GM18505 (cell line): ENCODE results near the gene GBE1.
A peak's percentile ranks its signal among the peaks of the same experiment; 100 is the strongest.

Source experiments
- ATAC-seq: cut with Tn5 transposase; IDR thresholded peaks from one replicate; pipeline ENCODE4 v1.9.1; 2021; ENCODE audit not compliant: unreplicated experiment
- POLR2A ChIP-seq: IDR thresholded peaks from 4 replicates; pipeline ENCODE4 v1.6.1; 2011; ENCODE audit warnings: borderline replicate concordance; ENCODE audit not compliant: insufficient read depth, insufficient read length; ENCODE audit errors: extremely low read depth

The GBE1 gene

GRCh38 chr3:81492040-81492439 is 269.4 kb downstream of the GBE1 start:
- ATAC-seq, result no peak
- no peak for TF ChIP-seq POLR2A

GRCh38 chr3:81490541-81491288 is 270.7 kb downstream of the GBE1 start:
- TF ChIP-seq POLR2A, result no peak
- peak; percentile 81 for ATAC-seq

- TF ChIP-seq POLR2A, result no peak
- peak; percentile 99 for ATAC-seq
These were observed 276.0 kb downstream of the GBE1 start for GRCh38 chr3:81485444-81485865.

GRCh38 chr3:81484520-81484919 is 276.9 kb downstream of the GBE1 start:
- TF ChIP-seq POLR2A, result no peak
- no peak for ATAC-seq

- ATAC-seq, result no peak
- TF ChIP-seq POLR2A, result no peak
These were observed 278.4 kb downstream of the GBE1 start for GRCh38 chr3:81483046-81483445.

- ATAC-seq, result no peak
- TF ChIP-seq POLR2A, result no peak
These were observed 283.7 kb downstream of the GBE1 start for GRCh38 chr3:81477740-81478139.

- no peak for TF ChIP-seq POLR2A
- ATAC-seq, result no peak
These were observed 284.8 kb downstream of the GBE1 start for GRCh38 chr3:81476692-81477091.

- no peak for ATAC-seq
- TF ChIP-seq POLR2A, result no peak
These were observed 288.7 kb downstream of the GBE1 start for GRCh38 chr3:81472600-81473362.

GRCh38 chr3:81470524-81471278 is 290.7 kb downstream of the GBE1 start:
- no peak for TF ChIP-seq POLR2A
- ATAC-seq, result no peak

GRCh38 chr3:81468391-81468790 is 293.1 kb downstream of the GBE1 start:
- no peak for ATAC-seq
- no peak for TF ChIP-seq POLR2A

GRCh38 chr3:81466201-81466560 is 295.3 kb downstream of the GBE1 start:
- TF ChIP-seq POLR2A, result no peak
- no peak for ATAC-seq

- ATAC-seq, result no peak
- no peak for TF ChIP-seq POLR2A
These were observed 295.8 kb downstream of the GBE1 start for GRCh38 chr3:81465510-81466200.

GRCh38 chr3:81463781-81464180 is 297.7 kb downstream of the GBE1 start:
- ATAC-seq, result no peak
- no peak for TF ChIP-seq POLR2A

- TF ChIP-seq POLR2A, result no peak
These were observed 298.5 kb downstream of the GBE1 start for GRCh38 chr3:81462921-81463320.

GRCh38 chr3:81459733-81460132 is 301.7 kb downstream of the GBE1 start:
- no peak for ATAC-seq
- TF ChIP-seq POLR2A, result no peak

More at GRCh38 chr3:81462921-81463320, 298.5 kb downstream of the GBE1 start:
- no peak for ATAC-seq
